ENCODE data around the gene FGF12. TPM values are rescaled to one million over a fixed set of nuclear protein-coding genes. Genes with fewer than 3 reads are reported as not detected.
A peak's percentile ranks its signal among the peaks of the same experiment; 100 is the strongest.

The FGF12 gene
- total RNA-seq, 1 donor from 2014 or later, result 7.0 TPM

- H3K9ac ChIP-seq, result no peak overlapping the region
- Mint-ChIP-seq H3K4me3 (no peak overlapping the region), H3K27me3 (ENCODE audit: insufficient read depth, low read depth) (no peaks in the 10 kb centered on the region), H3K27ac (no peak overlapping the region), H3K9me3 (no peaks in the 10 kb centered on the region), H3K36me3 (peaks cover 8% of the 10 kb centered on the region), H3K4me1 (peaks cover 13% of the 10 kb centered on the region)
- H3K9me3 ChIP-seq (ENCODE audit: low read depth), result no peaks in the 10 kb centered on the region
- H3K4me1 ChIP-seq, result no peaks in the 10 kb centered on the region
- no peaks in the 10 kb centered on the region for H3K27me3 ChIP-seq
- H3K27ac ChIP-seq, result no peak overlapping the region
- H3K79me2 ChIP-seq (ENCODE audit: low read depth), result no peaks in the 10 kb centered on the region
- no peaks in the 10 kb centered on the region for H4K20me1 ChIP-seq (ENCODE audit: low read depth)
- no peaks in the 10 kb centered on the region for H3K36me3 ChIP-seq
- H3K4me3 ChIP-seq, result no peak overlapping the region
- no peaks in the 10 kb centered on the region for H3F3A ChIP-seq (ENCODE audit: low read depth)
- DNase-seq (ENCODE audit: low spot score), result no peak
- H2AFZ ChIP-seq (replicated peaks), result no peak overlapping the region
- no peak overlapping the region for H3K4me2 ChIP-seq
- TF ChIP-seq CTCF (IDR thresholded peaks at IDR 0.05) (no peak), EZH2phosphoT487 (IDR thresholded peaks at IDR 0.05) (no peak), EZH2 (IDR thresholded peaks at IDR 0.05) (no peak)
These were observed 520.1 kb downstream of the FGF12 start for GRCh38 chr3:192207239-192207638.

DNA sequence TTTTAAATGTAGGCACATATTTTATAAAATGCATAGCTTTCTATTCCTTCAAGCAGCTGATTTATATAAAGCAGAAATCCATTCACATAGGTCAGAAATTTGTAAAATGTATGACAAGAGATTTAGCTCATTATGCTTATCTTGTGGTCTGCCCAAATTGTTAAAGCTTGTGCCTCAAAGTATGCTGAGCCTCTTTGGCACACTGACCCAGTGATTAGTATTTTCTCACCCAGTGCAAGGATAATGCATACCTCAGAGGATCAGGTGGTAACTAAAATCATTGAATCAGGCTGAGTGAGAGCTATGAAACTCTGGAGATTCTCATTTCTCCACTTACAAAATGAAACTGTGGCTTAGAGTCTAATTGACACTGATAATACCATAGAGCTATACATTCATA, 533.3 kb downstream of the FGF12 start:
- no peak overlapping the region for H3K27ac ChIP-seq
- peaks cover 2% of the 10 kb centered on the region for H3K4me1 ChIP-seq
- no peaks in the 10 kb centered on the region for H3K36me3 ChIP-seq
- no peak overlapping the region for H3K4me2 ChIP-seq
- no peaks in the 10 kb centered on the region for H3K79me2 ChIP-seq (ENCODE audit: low read depth)
- no peaks in the 10 kb centered on the region for H3F3A ChIP-seq (ENCODE audit: low read depth)
- Mint-ChIP-seq H3K27ac (no peak overlapping the region), H3K27me3 (ENCODE audit: insufficient read depth, low read depth) (no peaks in the 10 kb centered on the region), H3K9me3 (peaks cover 10% of the 10 kb centered on the region), H3K36me3 (peaks cover 7% of the 10 kb centered on the region), H3K4me3 (no peak overlapping the region), H3K4me1 (peaks cover 3% of the 10 kb centered on the region)
- H3K27me3 ChIP-seq, result no peaks in the 10 kb centered on the region
- DNase-seq (ENCODE audit: low spot score), result peak; percentile 19
- no peaks in the 10 kb centered on the region for H3K9me3 ChIP-seq (ENCODE audit: low read depth)
- no peak overlapping the region for H2AFZ ChIP-seq (replicated peaks)
- H4K20me1 ChIP-seq (ENCODE audit: low read depth), result no peaks in the 10 kb centered on the region
- TF ChIP-seq CTCF (IDR thresholded peaks at IDR 0.05), result no peak
- TF ChIP-seq EZH2 (IDR thresholded peaks at IDR 0.05), result no peak
- TF ChIP-seq EZH2phosphoT487 (IDR thresholded peaks at IDR 0.05), result no peak
- no peak overlapping the region for H3K4me3 ChIP-seq
- no peak overlapping the region for H3K9ac ChIP-seq

- no peak overlapping the region for H2AFZ ChIP-seq (replicated peaks)
- no peaks in the 10 kb centered on the region for H3K79me2 ChIP-seq (ENCODE audit: low read depth)
- no peaks in the 10 kb centered on the region for H3K27me3 Mint-ChIP-seq (ENCODE audit: insufficient read depth, low read depth)
- peaks cover 9% of the 10 kb centered on the region for H3K9me3 Mint-ChIP-seq
- no peak overlapping the region for H3K27ac Mint-ChIP-seq
- H3K9me3 ChIP-seq (ENCODE audit: low read depth), result no peaks in the 10 kb centered on the region
- H3K9ac ChIP-seq, result no peak overlapping the region
- no peaks in the 10 kb centered on the region for H4K20me1 ChIP-seq (ENCODE audit: low read depth)
- H3K4me3 ChIP-seq, result no peak overlapping the region
- TF ChIP-seq EZH2phosphoT487 (IDR thresholded peaks at IDR 0.05) (no peak), CTCF (IDR thresholded peaks at IDR 0.05) (peak; percentile 88)
- peak; percentile 80 for DNase-seq (ENCODE audit: low spot score)
- no peaks in the 10 kb centered on the region for H3K36me3 ChIP-seq
- H3K4me1 ChIP-seq, result no peaks in the 10 kb centered on the region
- no peak overlapping the region for H3K27ac ChIP-seq
- no peak overlapping the region for H3K4me2 ChIP-seq
- H3K36me3 Mint-ChIP-seq, result peaks cover 13% of the 10 kb centered on the region
- no peak overlapping the region for H3K4me3 Mint-ChIP-seq
- no peaks in the 10 kb centered on the region for H3K27me3 ChIP-seq
- H3K4me1 Mint-ChIP-seq, result peaks cover 6% of the 10 kb centered on the region
- no peaks in the 10 kb centered on the region for H3F3A ChIP-seq (ENCODE audit: low read depth)
These were observed 539.0 kb downstream of the FGF12 start for GRCh38 chr3:192188218-192188835.
